Fibroblast of lung (primary cell): Measurements from ENCODE around the gene CACNB4. TPM values are rescaled to one million over a fixed set of nuclear protein-coding genes. Genes with fewer than 3 reads are reported as not detected.

Experiments
- DNase-seq, 2 donors: peaks; one replicate each; pipeline versions ENCODE4 v3.0.0 to v3.0.0-alpha.2; 2010; ENCODE audit warnings: low read depth in 2 of 2
- H2AFZ ChIP-seq: 2 replicates; pipeline ENCODE4 v1.5.1; 2012; ENCODE audit warnings: low read length, control low read depth, inconsistent platforms
- H3K27ac ChIP-seq: 2 replicates; pipeline ENCODE4 v1.5.1; 2011; ENCODE audit warnings: low read length, control low read depth; ENCODE audit not compliant: insufficient read depth
- H3K27me3 ChIP-seq: 2 replicates; pipeline ENCODE4 v1.5.1; 2011; ENCODE audit warnings: mild to moderate bottlenecking, low read length; ENCODE audit not compliant: control insufficient read depth, insufficient read depth
- H3K36me3 ChIP-seq: 2 replicates; pipeline ENCODE4 v1.5.1; 2011; ENCODE audit warnings: low read length; ENCODE audit not compliant: control insufficient read depth, insufficient read depth
- H3K4me1 ChIP-seq: 2 replicates; pipeline ENCODE4 v1.5.1; 2011; ENCODE audit warnings: low read length; ENCODE audit not compliant: control insufficient read depth, insufficient read depth; ENCODE audit errors: extremely low read depth
- H3K4me2 ChIP-seq: 2 replicates; pipeline ENCODE4 v1.5.1; 2011; ENCODE audit warnings: low read length, control low read depth; ENCODE audit not compliant: insufficient read depth; ENCODE audit errors: extremely low read depth
- H3K4me3 ChIP-seq, 4 experiments: fragments of 200-600 bp in 1 of 4; sonication (generic) in 1 of 4; replicated peaks in 1 of 4; 2 replicates each; pipeline ENCODE4 v1.5.1; 2011 to 2016; ENCODE audit warnings: low read length in 4 of 4, low read depth in 3 of 4, mild to moderate bottlenecking in 3 of 4, control low read depth in 2 of 4, inconsistent platforms in 1 of 4, mixed read lengths in 1 of 4; ENCODE audit not compliant: insufficient read depth in 1 of 4; ENCODE audit errors: control extremely low read depth in 1 of 4
- H3K79me2 ChIP-seq: 2 replicates; pipeline ENCODE4 v1.5.1; 2012; ENCODE audit warnings: mild to moderate bottlenecking, low read length, inconsistent platforms; ENCODE audit not compliant: control insufficient read depth, insufficient read depth
- H3K9ac ChIP-seq: 2 replicates; pipeline ENCODE4 v1.5.1; 2011; ENCODE audit warnings: mild to moderate bottlenecking, low read length, control low read depth; ENCODE audit not compliant: insufficient read depth
- H3K9me3 ChIP-seq: 2 replicates; pipeline ENCODE4 v1.5.1; 2012; ENCODE audit warnings: low read depth, low read length; ENCODE audit not compliant: control insufficient read depth, insufficient read depth
- H4K20me1 ChIP-seq: 2 replicates; pipeline ENCODE4 v1.5.1; 2011; ENCODE audit warnings: low read length; ENCODE audit not compliant: control insufficient read depth, insufficient read depth; ENCODE audit errors: extremely low read depth
- CTCF ChIP-seq, 2 donors: IDR thresholded peaks in 1 of 2; conservative IDR thresholded peaks in 1 of 2; 1 replicate in 1 of 2; 2 replicates in 1 of 2; pipeline ENCODE4 v1.5.1; 2011 to 2012; ENCODE audit warnings: low read length in 2 of 2, control low read depth in 1 of 2, inconsistent platforms in 1 of 2, low read depth in 1 of 2, mild to moderate bottlenecking in 1 of 2
- EZH2 ChIP-seq: IDR thresholded peaks from 2 replicates; pipeline ENCODE4 v1.5.1; 2012; ENCODE audit warnings: low read length, control low read depth, mild to moderate bottlenecking; ENCODE audit errors: missing control alignments
- polyA plus RNA-seq, 2 donors: library from polyadenylated mRNA; depleted of rRNA in 1 of 2; stranded (reverse) in 1 of 2; unstranded in 1 of 2; fragments of >200 nt; gene quantifications; 2 replicates each; pipeline ENCODE4 v1.2.1, GENCODE V29; 2011 to 2012; ENCODE audit warnings: missing spikeins in 1 of 2
- total RNA-seq: library from RNA; depleted of rRNA; stranded (reverse); fragments of >200 nt; gene quantifications from 2 replicates; pipeline ENCODE4 v1.2.1, GENCODE V29; 2014

Gene CACNB4
- total and polyA plus RNA-seq, 2 donors (not counting 1 experiment from before 2014, with no cell fraction given), result 0.66 to 2.5 TPM

GRCh38 chr2:152083202-152083875 lies 15.5 kb downstream of the CACNB4 start:
- H3K9ac ChIP-seq, result no peak overlapping the region
- no peak for DNase-seq
- no peaks in the 10 kb centered on the region for H3K4me1 ChIP-seq
- H2AFZ ChIP-seq, result no peak overlapping the region
- no peaks in the 10 kb centered on the region for H3K36me3 ChIP-seq
- no peaks in the 10 kb centered on the region for H3K9me3 ChIP-seq
- no peaks in the 10 kb centered on the region for H4K20me1 ChIP-seq
- no peaks in the 10 kb centered on the region for H3K27me3 ChIP-seq
- no peak overlapping the region for H3K4me2 ChIP-seq
- no peak overlapping the region for H3K27ac ChIP-seq
- H3K4me3 ChIP-seq, result no peak overlapping the region
- TF ChIP-seq EZH2 (no peak), CTCF (conservative IDR thresholded peaks at IDR 0.05 in 1 of 2, IDR thresholded peaks at IDR 0.05 in 1 of 2; ENCODE audit: low read depth in 1 of 2, low read length in 2 of 2) (no peak)
- no peaks in the 10 kb centered on the region for H3K79me2 ChIP-seq

- H3K27me3 ChIP-seq, result no peaks in the 10 kb centered on the region
Observed at GRCh38 chr2:152078662-152079061, 20.2 kb downstream of the CACNB4 start.

GRCh38 chr2:152078023-152078422 lies 20.8 kb downstream of the CACNB4 start:
- Histone ChIP-seq H2AFZ (no peak overlapping the region), H3K4me2 (no peak overlapping the region), H3K4me1 (no peaks in the 10 kb centered on the region), H3K9ac (no peak overlapping the region), H3K27me3 (no peaks in the 10 kb centered on the region), H3K79me2 (no peaks in the 10 kb centered on the region), H4K20me1 (no peaks in the 10 kb centered on the region), H3K27ac (no peak overlapping the region), H3K4me3 (no peak overlapping the region), H3K36me3 (no peaks in the 10 kb centered on the region), H3K9me3 (no peaks in the 10 kb centered on the region)
- no peak for DNase-seq
- no peak for TF ChIP-seq EZH2
- no peak for TF ChIP-seq CTCF (conservative IDR thresholded peaks at IDR 0.05 in 1 of 2, IDR thresholded peaks at IDR 0.05 in 1 of 2; ENCODE audit: low read depth in 1 of 2, low read length in 2 of 2)

More at GRCh38 chr2:152078662-152079061, 20.2 kb downstream of the CACNB4 start:
- Histone ChIP-seq H3K9me3 (no peaks in the 10 kb centered on the region), H3K27ac (no peak overlapping the region), H3K79me2 (no peaks in the 10 kb centered on the region), H3K4me3 (no peak overlapping the region), H3K9ac (no peak overlapping the region), H3K4me2 (no peak overlapping the region), H4K20me1 (no peaks in the 10 kb centered on the region), H2AFZ (no peak overlapping the region), H3K4me1 (no peaks in the 10 kb centered on the region), H3K36me3 (no peaks in the 10 kb centered on the region)
- DNase-seq, result no peak
- no peak for TF ChIP-seq CTCF (conservative IDR thresholded peaks at IDR 0.05 in 1 of 2, IDR thresholded peaks at IDR 0.05 in 1 of 2; ENCODE audit: low read depth in 1 of 2, low read length in 2 of 2)
- TF ChIP-seq EZH2, result no peak
